Middle frontal gyrus (tissue), 1 donor: ENCODE data around the gene DAPK3.
"Not testable (repeated sequence)": the region's sequence is repeated elsewhere in the genome, so short reads cannot be mapped to it uniquely, and the experiment has no call there.

Source experiments
- DNase-seq: peaks from one replicate; pipeline ENCODE4 v3.0.0-alpha.2; 2015; ENCODE audit warnings: low spot score; ENCODE audit errors: extremely low spot score

DAPK3 gene

GRCh38 chr19:3955688-3956087 is 15.2 kb downstream of the DAPK3 start:
- DNase-seq, result no peak

DNA sequence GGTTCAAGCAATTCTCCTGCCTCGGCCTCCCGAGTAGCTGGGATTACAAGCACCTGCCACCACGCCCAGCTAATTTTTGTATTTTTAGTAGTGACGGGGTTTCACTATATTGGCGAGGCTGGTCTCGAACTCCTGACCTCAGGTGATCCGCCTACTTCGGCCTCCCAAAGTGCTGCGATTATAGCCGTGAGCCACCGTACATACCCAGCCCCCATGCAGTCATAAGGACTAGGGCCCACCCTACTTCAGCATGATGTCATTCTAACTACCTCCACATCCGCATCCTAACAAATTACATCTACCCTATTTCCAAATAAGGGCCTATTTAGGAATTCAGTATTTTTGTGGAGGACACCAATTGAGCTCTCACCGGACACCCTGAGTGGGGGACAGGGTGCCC is 15.6 kb downstream of the DAPK3 start:
- DNase-seq, result not testable (repeated sequence)

DNA sequence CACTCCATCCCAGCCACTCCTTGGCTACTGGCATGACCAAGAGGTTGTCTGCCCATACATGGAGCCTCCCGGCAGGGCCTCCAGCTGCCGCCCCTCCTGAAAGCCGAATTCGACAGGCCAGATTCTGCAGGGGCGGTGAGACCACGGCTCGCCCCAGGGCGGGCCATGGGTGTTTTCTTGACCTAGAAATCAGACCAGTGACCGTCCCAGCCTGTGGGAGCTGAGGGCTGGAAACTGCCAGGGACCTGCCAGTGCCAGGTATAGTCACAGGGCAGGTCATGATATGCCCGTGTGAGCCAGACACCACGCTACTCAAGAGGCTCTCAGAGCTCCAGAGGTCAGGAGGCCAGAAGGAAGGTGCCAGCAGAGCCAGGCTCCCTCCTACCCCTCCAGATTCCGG is 16.8 kb downstream of the DAPK3 start:
- DNase-seq, result no peak

- DNase-seq, result not testable (repeated sequence)
These were observed 18.1 kb downstream of the DAPK3 start for GRCh38 chr19:3952755-3953276.

- no peak for DNase-seq
These were observed 19.7 kb downstream of the DAPK3 start for GRCh38 chr19:3950871-3951861.

- DNase-seq, result no peak
These were observed 20.7 kb downstream of the DAPK3 start for GRCh38 chr19:3949997-3950859.

DNA sequence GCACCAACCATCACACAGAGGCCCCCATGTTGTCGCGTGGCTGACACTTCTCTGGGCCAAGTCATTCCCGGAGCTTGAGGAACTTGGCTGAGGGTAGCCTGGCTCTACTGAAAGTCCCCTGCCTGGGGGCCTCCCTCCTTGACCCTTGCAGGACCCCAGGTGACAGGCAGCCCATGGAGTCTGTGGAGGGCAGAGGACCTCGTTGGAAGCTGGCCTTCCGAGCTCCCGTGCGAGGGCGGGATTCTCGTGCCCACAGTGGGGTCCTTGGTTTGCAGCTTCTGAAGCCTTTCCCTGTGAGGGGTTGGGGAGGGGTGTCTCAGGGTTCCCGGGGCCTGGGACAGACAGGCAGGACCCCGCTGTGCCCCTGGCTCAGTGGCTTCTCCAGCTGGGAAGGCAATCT is 21.6 kb downstream of the DAPK3 start:
- DNase-seq, result no peak

DNA sequence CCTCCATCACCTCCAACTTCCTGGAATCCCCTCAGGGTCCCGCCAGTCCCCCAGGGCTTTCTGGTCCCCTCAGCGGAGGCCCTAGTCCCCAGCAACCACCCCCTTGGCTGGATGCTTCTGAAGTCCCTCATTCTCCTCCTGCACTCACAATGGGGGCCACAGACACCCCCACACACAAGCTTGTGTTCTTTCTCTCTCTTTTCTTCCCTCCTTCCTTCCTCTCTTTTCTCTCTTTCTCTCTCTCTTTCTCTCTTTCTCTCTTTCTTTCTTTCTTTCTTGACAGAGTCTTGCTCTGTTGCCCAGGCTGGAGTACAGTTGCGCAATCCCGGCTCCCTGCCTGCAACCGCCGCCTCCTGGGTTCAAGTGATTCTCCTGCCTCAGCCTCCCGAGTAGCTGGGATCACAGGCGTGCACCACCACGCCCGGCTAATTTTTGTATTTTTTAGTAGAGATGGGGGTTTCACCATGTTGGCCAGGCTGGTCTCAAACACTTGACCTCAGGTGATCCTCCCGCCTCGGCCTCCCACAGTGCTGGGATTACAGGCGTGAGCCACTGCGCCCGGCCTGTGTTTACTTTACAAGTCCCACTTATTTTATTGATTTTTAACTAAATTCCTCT is 23.5 kb downstream of the DAPK3 start:
- DNase-seq, result not testable (repeated sequence)

GRCh38 chr19:3945838-3946237 is 25.1 kb downstream of the DAPK3 start:
- no peak for DNase-seq

GRCh38 chr19:3944018-3944721 is 26.7 kb downstream of the DAPK3 start:
- DNase-seq, result no peak

GRCh38 chr19:3942790-3943409 is 28.0 kb downstream of the DAPK3 start:
- DNase-seq, result no peak

- DNase-seq, result not testable (repeated sequence)
These were observed 32.5 kb downstream of the DAPK3 start for GRCh38 chr19:3938300-3938950.

DNA sequence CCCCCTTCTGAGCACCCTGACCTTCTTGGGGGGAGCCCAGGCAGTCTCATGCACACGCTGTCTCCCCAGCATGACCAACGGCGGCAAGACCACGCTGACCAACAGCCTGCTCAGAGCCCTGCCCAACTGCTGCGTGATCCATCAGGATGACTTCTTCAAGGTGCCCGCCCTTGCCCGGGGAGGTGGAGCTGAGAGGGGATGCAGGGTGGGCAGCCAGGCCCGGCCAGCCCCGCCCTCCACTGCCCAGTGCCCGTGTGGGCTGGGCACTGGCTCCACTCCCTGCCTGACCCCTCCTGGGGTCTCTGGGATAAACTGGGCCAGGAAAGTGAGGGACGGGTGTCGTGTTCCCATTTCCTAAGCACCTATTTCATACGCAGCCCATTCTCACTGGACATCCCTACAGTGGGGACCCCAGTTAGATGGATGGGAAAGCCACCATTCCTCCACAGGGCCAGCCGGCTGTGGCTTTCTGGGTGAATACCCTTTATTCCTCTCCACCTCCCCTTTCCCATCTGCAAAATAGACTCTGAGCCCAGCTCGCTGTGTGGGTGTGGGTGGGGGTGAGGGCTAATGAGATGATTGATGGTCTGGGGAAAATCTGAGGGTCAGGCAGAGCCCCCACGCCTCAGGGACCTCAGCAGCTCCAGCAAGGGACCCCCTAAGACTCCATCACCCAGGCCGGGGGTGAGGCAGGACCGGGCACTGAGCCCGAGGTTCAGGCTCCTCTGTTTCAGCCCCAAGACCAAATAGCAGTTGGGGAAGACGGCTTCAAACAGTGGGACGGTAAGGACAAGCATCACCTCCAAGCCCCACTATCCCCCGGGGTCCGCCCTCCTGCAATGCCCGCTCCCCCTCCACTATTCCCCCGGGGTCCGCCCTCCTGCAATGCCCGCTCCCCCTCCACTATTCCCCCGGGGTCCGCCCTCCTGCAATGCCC is 34.1 kb downstream of the DAPK3 start:
- DNase-seq, result no peak

GRCh38 chr19:3932931-3933810 is 37.7 kb downstream of the DAPK3 start, which contains the start of gene NMRK2:
TSS of gene NMRK2 (plus strand) at chr19:3933069. CDS start at chr19:3933672, 603 bp downstream.
- no peak for DNase-seq

- no peak for DNase-seq
These were observed 39.9 kb downstream of the DAPK3 start for GRCh38 chr19:3931041-3931440.

DNA sequence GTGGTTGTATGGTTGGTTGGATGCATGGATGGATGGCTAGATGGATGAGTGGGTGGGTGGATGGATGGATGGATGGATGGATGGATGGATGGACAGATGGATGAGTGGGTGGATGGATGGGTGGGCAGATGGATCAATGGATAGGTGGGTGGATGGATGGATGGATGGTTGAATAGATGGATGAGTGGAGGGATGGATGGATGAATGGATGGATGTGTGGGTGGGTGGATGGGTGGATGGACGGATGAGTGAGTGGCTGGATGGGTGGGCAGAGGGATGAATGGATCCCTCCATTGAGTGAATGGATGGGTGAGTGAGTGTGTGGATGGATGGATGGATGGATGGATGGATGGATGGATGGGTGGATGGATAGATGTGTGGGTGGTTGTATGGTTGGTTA is 47.0 kb downstream of the DAPK3 start:
- DNase-seq, result no peak

DNA sequence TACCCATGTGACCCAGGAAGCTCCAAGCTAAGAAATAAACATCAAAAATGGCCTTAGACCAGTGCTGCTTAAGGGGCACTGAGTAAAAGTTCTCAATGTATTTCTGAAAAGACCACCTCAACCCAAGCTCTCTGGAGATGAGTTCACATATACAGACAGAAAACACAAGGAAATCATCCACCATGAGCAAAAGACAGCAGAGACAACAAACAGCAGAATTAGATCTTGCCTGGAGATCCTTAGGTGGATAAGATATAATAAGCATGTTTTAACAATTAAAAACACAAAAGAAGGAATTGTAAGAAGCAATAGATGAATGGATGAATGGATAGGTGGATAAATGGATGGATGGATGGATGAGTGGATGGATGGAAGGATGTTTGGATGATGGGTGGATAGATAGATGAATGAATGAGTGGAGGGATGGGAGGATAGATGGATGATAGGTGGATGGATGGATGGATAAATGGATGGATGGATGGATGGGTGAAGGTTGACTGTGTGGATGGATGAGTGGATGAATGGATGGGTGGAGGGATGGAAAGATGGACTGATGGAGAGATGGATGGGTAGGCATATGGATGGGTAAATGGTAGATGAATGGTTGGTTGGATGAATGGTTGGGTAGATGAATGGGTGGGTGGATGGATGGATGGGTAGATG is 47.7 kb downstream of the DAPK3 start:
- DNase-seq, result no peak
